Thyroid gland (tissue), 4 donors: ENCODE data around the gene PCDH15. TPM values are rescaled to one million over a fixed set of nuclear protein-coding genes. Genes with fewer than 3 reads are reported as not detected.

Source experiments
- DNase-seq, 2 donors: peaks; one replicate each; pipeline ENCODE4 v3.0.0-alpha.2; 2019
- H3K27ac ChIP-seq, 3 donors: fragments of 200-600 bp; sonication (generic); 1 replicate in 2 of 3; 2 replicates in 1 of 3; pipeline ENCODE4 v1.5.1; 2016 to 2019; ENCODE audit warnings: mild to moderate bottlenecking in 1 of 3, moderate library complexity in 1 of 3
- H3K27me3 ChIP-seq: fragments of 200-600 bp; sonication (generic); one replicate; pipeline ENCODE4 v1.5.1; 2019
- H3K36me3 ChIP-seq, 2 donors: fragments of 200-600 bp; sonication (generic); one replicate each; pipeline ENCODE4 v1.5.1; 2016 to 2019
- H3K4me1 ChIP-seq, 2 donors: fragments of 200-600 bp; sonication (generic); one replicate each; pipeline ENCODE4 v1.5.1; 2017 to 2019
- H3K4me3 ChIP-seq, 3 donors: fragments of 200-600 bp; sonication (generic); replicated peaks in 1 of 3; 1 replicate in 2 of 3; 2 replicates in 1 of 3; pipeline ENCODE4 v1.5.1; 2016; ENCODE audit warnings: mild to moderate bottlenecking in 1 of 3
- H3K9me3 ChIP-seq: fragments of 200-600 bp; sonication (generic); one replicate; pipeline ENCODE4 v1.5.1; 2017
- POLR2A ChIP-seq, 2 donors: fragments of 450-650 bp; IDR thresholded peaks; one replicate each; pipeline ENCODE4 v1.6.1; 2017; ENCODE audit warnings: antibody characterized with exemption in 2 of 2, mild to moderate bottlenecking in 2 of 2, moderate library complexity in 1 of 2
- WGBS, 2 donors: methylation state at CpG; one replicate each; pipeline ENCODE4 v1.1.5; 2017; 5-methylcytosine and 5-hydroxymethylcytosine counted together
- intact Hi-C: fragments of 100-400 bp; cut with DNase I; formaldehyde crosslinking; loops from one replicate; pipeline ENCODE4 v1.15.1; 2023
- total RNA-seq, 4 donors: library from RNA; depleted of rRNA; stranded (reverse); fragments of >200 nt; gene quantifications; one replicate each; pipeline ENCODE4 v1.2.3, GENCODE V29; 2016
- TF ChIP-seq, protein P1 (sequence below), 6 experiments: fragments of 200-600 bp in 3 of 6; fragments of 450-650 bp in 3 of 6; sonication (generic) in 3 of 6; IDR thresholded peaks; one replicate each; pipeline ENCODE4 v1.5.1; 2016 to 2019; ENCODE audit warnings: antibody characterized with exemption in 6 of 6, mild to moderate bottlenecking in 2 of 6, inconsistent platforms in 1 of 6, moderate library complexity in 1 of 6

The PCDH15 gene
- total RNA-seq, 4 donors from 2014 or later, result not detected

- no peaks in the 10 kb centered on the region for H3K4me1 ChIP-seq
- H3K27ac ChIP-seq, result no peak overlapping the region
- no peaks in the 10 kb centered on the region for H3K9me3 ChIP-seq
- intact Hi-C loops, result no loop called here
- no peaks in the 10 kb centered on the region for H3K27me3 ChIP-seq
- no peak overlapping the region for H3K4me3 ChIP-seq
- DNase-seq, result no peak
- TF ChIP-seq, protein P1, sequence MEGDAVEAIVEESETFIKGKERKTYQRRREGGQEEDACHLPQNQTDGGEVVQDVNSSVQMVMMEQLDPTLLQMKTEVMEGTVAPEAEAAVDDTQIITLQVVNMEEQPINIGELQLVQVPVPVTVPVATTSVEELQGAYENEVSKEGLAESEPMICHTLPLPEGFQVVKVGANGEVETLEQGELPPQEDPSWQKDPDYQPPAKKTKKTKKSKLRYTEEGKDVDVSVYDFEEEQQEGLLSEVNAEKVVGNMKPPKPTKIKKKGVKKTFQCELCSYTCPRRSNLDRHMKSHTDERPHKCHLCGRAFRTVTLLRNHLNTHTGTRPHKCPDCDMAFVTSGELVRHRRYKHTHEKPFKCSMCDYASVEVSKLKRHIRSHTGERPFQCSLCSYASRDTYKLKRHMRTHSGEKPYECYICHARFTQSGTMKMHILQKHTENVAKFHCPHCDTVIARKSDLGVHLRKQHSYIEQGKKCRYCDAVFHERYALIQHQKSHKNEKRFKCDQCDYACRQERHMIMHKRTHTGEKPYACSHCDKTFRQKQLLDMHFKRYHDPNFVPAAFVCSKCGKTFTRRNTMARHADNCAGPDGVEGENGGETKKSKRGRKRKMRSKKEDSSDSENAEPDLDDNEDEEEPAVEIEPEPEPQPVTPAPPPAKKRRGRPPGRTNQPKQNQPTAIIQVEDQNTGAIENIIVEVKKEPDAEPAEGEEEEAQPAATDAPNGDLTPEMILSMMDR (IDR thresholded peaks at IDR 0.05), result no peak
- no peak for TF ChIP-seq POLR2A (IDR thresholded peaks at IDR 0.05)
- H3K36me3 ChIP-seq, result no peaks in the 10 kb centered on the region
- WGBS, 2 donors, result 75 to 82% methylated on average over 3 of the region's 3 CpGs
Observed at GRCh38 chr10:54710918-54711317, 90.1 kb downstream of the PCDH15 start.

DNA sequence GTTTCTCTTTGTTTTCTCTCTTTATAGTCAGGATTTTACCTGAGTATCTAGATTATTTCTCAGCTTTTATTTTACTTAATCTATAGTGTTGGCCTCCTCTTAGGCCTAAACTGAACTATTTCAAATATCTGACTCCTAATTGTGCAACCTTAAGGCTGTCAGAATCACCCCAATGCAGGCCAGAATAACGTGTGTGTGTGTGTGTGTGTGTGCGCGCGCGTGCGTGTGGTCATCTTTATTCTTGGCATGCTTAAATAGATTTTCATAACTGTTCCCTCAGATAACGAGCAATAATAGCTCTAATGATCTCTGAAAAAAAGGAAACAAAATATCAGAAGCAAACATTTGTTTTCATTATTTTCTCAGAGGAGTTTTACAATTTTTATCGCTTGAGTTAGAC lies 92.4 kb downstream of the PCDH15 start:
- DNase-seq, result no peak
- Histone ChIP-seq H3K27me3 (no peaks in the 10 kb centered on the region), H3K9me3 (no peaks in the 10 kb centered on the region), H3K27ac (no peak overlapping the region), H3K4me3 (no peak overlapping the region), H3K36me3 (no peaks in the 10 kb centered on the region), H3K4me1 (no peaks in the 10 kb centered on the region)
- intact Hi-C loops, result no loop called here
- 74 to 77% methylated on average over 8 of the region's 8 CpGs for WGBS, 2 donors
- TF ChIP-seq, protein P1 (IDR thresholded peaks at IDR 0.05), result no peak
- no peak for TF ChIP-seq POLR2A (IDR thresholded peaks at IDR 0.05)

- Histone ChIP-seq H3K27ac (no peak overlapping the region), H3K9me3 (no peaks in the 10 kb centered on the region), H3K36me3 (no peaks in the 10 kb centered on the region), H3K4me3 (no peak overlapping the region), H3K4me1 (no peaks in the 10 kb centered on the region), H3K27me3 (no peaks in the 10 kb centered on the region)
- intact Hi-C loops, result no loop called here
- TF ChIP-seq POLR2A (IDR thresholded peaks at IDR 0.05), result no peak
- TF ChIP-seq, protein P1 (IDR thresholded peaks at IDR 0.05), result no peak
- WGBS, 2 donors, result 72 to 77% methylated on average over 2 of the region's 2 CpGs
- no peak for DNase-seq
Observed at GRCh38 chr10:54708021-54708420, 93.0 kb downstream of the PCDH15 start.

DNA sequence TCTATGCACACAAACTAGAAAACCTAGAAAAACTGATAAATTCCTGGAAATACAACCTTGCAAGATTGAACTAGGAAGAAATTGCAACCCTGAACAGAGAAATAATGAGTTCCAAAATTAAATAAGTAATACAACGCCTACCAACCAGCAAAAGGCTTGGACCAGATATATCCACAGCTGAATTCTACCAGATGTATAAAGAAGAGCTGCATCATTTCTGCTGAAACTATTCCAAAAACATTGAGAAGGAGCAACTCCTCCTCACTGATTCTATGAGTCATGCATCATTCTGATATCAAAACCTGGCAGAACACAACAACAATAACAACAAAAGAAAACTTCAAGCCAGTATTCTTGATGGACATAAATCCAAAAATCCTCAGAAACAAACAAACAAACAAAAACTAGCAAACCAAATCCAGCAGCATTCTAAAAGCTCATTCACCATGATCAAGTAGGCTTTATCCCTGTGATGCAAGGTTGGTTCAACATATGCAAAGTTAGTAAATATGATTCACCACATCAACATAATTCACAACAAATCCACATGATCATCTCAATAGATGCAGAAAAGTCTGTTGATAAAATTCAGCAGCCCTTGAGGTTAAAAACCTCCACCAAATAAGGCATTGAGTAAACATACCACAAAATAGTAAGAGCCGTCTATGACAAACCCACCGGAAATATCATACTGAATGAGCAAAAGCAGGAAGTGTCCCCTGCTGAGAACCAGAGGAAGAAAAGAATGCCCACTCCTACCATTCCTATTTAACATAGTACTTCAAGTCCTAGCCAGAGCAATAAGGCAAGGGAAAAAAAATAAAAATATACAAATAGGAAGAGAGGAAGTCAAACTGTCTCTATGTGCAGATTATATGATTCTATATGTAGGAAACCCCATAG lies 98.2 kb downstream of the PCDH15 start:
- TF ChIP-seq, protein P1 (IDR thresholded peaks at IDR 0.05), result no peak
- no peak for TF ChIP-seq POLR2A (IDR thresholded peaks at IDR 0.05)
- H3K27ac ChIP-seq, result no peak overlapping the region
- no peak for DNase-seq
- WGBS, 2 donors, result 89 to 91% methylated on average over 3 of the region's 3 CpGs
- intact Hi-C loops, result no loop called here
- no peaks in the 10 kb centered on the region for H3K36me3 ChIP-seq
- H3K27me3 ChIP-seq, result no peaks in the 10 kb centered on the region
- no peaks in the 10 kb centered on the region for H3K4me1 ChIP-seq
- H3K4me3 ChIP-seq, result no peak overlapping the region
- no peaks in the 10 kb centered on the region for H3K9me3 ChIP-seq

DNA sequence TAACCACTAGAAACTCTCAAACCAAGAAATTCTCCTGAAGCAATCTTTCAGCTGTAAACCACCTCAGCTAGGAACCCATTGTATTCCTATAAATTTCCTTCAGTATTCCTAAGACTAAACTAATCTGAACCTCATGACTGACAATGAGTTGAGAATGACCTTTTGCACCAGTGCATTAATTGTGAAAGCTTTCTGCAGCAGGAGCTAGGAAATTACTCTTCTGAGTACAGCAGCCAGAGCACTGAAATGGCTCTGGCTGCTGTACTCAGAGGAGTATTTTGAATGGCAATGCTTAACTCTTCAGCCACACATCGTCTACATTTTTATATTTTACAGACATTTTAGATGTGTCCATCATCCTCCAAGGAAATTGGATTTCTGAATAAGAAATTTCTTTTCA lies 109.7 kb downstream of the PCDH15 start:
- no peak overlapping the region for H3K4me3 ChIP-seq
- H3K27ac ChIP-seq, result no peak overlapping the region
- WGBS, 2 donors, result 28 to 35% methylated on average over 1 of the region's 1 CpG
- intact Hi-C loops, result no loop called here
- no peaks in the 10 kb centered on the region for H3K27me3 ChIP-seq
- H3K36me3 ChIP-seq, result no peaks in the 10 kb centered on the region
- peaks cover 3 to 5% of the 10 kb centered on the region in 2 donors for H3K4me1 ChIP-seq
- TF ChIP-seq, protein P1 (IDR thresholded peaks at IDR 0.05), result no peak
- no peak for DNase-seq
- H3K9me3 ChIP-seq, result no peaks in the 10 kb centered on the region
